NCI-H2227 (cell line): ENCODE data around the gene CCDC85C.

ENCODE experiments used
- DNase-seq: peaks from one replicate; lab custom pipeline; 2025; ENCODE audit not compliant: unreplicated experiment; lab: John Stamatoyannopoulos, UW

The CCDC85C gene

GRCh38 chr14:99460793-99461192, 143.2 kb downstream of the CCDC85C start:
- no peak for DNase-seq

- no peak for DNase-seq
Observed at GRCh38 chr14:99459481-99460100, 144.4 kb downstream of the CCDC85C start.

- DNase-seq, result no peak
Observed at GRCh38 chr14:99454246-99454645, 149.8 kb downstream of the CCDC85C start.

GRCh38 chr14:99452968-99453367, 151.0 kb downstream of the CCDC85C start:
- DNase-seq, result no peak

GRCh38 chr14:99451234-99451633, 152.8 kb downstream of the CCDC85C start:
- no peak for DNase-seq

GRCh38 chr14:99450266-99450665, 153.7 kb downstream of the CCDC85C start:
- no peak for DNase-seq
